GM19395 (cell line): ENCODE results near the gene SLC7A1.

Experiments used
- ATAC-seq: cut with Tn5 transposase; IDR thresholded peaks from one replicate; pipeline ENCODE4 v1.9.1; 2021; ENCODE audit warnings: mild to moderate bottlenecking, moderate library complexity; ENCODE audit not compliant: unreplicated experiment

SLC7A1 gene

DNA sequence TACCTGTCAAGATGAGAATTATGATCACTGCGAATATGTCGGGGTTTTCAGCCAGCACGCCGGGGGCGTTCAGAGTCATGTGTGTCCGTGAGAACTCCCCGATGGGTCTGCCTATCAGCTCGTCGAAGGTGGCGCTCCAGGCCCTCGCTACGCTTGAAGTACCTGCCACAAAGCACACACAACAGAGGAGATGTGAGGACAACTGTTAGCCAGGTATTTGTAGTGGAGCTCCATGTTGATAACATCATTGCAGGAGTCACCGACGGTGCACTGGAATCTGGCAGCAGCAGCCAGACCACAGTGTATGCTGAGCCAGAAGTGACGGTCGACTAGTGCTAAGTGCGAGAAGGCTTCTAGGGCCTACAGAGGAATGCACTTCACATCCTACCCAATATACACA lies 62.7 kb downstream of the SLC7A1 start:
- ATAC-seq = no peak

- no peak for ATAC-seq
These were observed 63.4 kb downstream of the SLC7A1 start for GRCh38 chr13:29532116-29532515.

GRCh38 chr13:29530901-29531300 lies 64.6 kb downstream of the SLC7A1 start:
- no peak for ATAC-seq

DNA sequence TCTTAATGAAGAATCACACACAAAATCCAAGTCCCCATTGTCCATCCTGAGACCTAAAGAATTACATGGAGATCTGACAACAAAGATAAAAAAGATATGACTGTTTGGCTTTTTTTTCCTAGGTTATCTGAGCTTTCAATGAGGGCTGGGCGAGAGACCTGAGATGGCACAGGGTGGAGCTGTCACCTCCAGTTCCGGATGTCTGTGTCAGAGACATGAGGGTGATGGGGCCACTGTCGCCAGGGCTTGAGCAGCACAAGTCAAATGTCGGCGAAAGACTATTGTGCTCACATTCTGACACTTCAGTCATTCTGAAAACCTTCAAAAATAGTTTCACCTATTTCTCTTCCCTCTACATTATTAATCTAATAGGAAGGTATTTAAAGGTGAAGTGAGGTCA lies 65.7 kb downstream of the SLC7A1 start:
- no peak for ATAC-seq

DNA sequence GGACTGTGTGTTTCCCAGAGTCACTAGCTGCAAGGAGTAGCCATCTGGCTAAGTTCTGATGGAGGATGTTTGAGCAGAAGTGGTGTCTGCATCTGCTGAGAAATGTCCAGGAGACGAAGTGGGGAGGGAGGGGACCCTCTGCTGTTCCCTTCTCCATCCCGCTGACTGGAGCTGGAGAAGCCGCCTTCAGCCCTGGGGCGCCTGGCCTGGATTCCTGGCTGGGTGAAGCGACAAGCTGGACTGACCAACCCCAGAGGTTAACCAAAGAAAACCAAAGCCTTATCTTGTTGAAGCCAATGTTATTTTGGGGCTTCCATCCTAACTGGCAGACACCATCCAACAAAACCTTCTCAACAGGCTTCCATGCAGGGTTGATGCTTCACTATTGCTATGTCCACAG lies 67.6 kb downstream of the SLC7A1 start:
- ATAC-seq = no peak

- no peak for ATAC-seq
These were observed 68.0 kb downstream of the SLC7A1 start for GRCh38 chr13:29527511-29527910.

DNA sequence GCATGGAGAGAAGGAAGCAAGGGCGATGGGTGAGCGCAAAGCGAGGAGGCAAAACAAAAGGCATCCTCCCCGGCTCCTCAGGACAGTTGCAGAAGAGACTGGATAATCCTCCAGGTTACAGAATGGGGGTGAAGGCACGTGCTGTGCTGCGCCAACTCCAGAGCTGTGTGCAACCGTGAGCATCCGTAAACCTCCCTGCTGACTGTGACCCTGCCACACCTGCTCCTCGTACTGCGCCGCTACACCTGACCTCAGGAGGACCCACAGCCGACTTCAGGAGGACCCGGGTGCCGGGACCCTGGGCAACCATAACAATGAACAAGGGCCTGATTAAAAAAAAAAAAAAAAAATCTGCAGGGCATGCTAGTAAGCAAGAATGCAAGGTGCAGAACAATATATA lies 68.7 kb downstream of the SLC7A1 start:
- ATAC-seq = no peak

DNA sequence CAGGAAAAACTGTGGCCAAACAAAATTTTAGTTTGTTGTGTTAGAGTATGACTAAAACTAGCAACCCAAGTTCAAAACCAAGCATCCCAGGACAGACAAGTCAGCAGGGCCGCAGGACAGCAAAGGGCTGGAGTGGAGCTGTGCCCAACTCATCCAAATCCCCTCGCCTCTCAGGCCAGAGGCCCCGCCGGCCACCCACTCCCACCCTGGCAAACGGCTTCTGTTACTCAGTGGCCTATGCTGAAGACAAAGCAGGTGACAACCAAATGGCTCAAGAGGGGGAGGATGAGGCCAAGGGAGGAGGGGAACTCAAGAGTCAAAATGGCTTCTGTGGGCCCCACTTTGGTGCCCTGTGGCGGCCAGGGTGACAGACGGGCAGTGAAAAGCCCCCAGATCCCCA lies 69.7 kb downstream of the SLC7A1 start:
- ATAC-seq = no peak

DNA sequence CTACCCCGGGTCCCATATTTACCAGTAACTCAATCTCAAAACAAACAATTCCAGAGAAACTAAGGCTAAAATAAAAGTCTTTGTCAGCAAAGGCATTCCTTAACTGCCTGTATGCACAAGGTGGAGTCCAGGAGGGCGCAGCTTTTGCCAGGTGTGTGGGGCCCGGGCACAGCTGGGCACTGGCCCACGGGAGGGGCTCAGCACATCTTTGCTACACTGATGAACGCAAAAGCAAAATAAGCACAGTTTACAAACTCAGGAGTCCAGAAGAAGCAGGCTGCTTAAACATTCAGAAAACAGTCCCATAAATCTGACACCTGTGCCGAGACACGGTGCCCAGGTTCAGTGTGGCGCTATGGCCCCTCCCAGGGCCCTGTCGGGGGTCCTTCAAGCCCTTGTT lies 70.8 kb downstream of the SLC7A1 start:
- no peak for ATAC-seq

DNA sequence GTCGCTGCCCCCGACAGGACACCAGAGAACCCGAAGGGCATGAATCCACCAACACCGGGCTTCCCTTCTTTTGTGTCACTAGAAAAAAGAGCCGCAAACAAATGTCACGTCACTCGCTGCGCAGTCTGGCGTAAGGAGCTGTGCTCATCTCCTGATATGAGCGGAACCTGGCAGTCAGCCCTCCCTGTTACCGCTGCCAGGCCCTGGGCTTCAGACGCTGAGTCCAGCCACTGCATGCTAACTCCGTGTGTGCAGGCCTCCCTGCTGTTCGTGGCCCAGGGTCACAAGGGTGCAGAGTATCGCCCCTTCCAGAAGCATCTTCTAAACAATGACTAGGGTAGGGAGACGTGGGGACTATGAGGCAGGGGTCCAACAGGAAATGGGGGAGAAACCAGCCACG lies 71.3 kb downstream of the SLC7A1 start:
- ATAC-seq = no peak

GRCh38 chr13:29523199-29523961 lies 72.1 kb downstream of the SLC7A1 start:
- no peak for ATAC-seq

DNA sequence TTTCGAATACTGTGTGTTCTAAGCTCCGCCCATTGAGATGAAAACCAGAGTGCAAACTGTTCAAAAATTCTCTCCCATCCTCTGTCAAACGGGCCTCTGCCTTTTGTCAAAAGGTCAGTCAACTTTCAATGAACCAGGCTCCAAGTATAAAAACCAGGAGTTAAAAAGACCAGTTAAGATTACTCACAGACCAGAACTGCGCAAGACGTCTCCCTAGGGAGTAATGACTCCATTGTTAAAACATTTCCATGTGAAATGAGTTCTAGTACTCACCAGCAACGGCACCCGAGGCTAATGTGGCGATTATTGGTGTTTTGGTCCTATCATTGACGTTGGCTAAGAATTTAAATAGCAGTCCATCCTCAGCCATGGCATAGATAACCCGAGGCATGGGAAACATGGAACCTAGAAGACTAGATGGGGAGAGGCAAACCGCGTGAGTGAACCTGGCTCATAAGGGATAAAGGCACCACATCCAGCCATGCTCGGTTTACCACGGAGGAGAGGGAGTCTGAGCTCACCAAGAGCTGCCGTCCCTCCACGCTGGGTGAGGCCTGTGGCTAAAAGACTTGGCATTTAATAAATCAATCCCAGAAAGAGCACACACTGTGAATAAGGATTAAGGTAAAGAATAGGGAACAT lies 73.3 kb downstream of the SLC7A1 start:
- no peak for ATAC-seq

GRCh38 chr13:29521336-29521735 lies 74.2 kb downstream of the SLC7A1 start:
- no peak for ATAC-seq

DNA sequence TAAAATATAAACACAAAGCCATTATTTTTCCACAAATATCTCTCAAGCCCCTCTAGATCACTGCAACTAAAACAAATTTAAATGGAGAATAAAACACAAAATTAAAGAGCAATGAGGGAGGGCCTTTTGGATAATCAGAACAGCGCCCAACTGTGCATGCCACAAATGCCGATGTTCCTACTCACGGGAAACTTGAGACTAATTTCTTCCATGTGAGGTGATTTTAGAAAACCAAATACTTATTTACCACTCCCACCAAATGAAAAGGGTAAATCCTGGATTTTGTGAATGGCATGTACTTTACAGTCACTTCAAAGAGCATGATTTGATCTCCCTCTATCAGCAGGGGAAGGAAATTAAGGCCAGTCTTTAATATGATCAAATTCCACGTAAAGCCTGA lies 74.8 kb downstream of the SLC7A1 start:
- no peak for ATAC-seq

DNA sequence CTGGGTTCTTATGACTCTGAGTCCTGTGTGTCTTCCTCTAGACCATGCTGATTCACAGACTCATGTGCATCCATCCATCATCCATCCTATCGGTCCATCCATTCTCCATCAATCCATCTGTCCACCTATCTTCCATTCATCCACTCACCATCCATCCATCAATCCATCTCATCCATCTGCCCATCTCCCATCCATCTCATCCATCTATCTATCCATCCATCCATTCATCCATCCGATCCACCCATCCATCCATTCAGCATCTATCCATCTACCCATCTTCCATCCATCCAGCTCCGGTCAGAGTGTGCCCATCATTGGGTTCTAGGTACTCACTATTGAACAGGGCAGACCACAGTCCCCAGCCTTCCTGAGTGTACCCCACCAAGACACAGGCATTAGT lies 75.6 kb downstream of the SLC7A1 start:
- no peak for ATAC-seq

DNA sequence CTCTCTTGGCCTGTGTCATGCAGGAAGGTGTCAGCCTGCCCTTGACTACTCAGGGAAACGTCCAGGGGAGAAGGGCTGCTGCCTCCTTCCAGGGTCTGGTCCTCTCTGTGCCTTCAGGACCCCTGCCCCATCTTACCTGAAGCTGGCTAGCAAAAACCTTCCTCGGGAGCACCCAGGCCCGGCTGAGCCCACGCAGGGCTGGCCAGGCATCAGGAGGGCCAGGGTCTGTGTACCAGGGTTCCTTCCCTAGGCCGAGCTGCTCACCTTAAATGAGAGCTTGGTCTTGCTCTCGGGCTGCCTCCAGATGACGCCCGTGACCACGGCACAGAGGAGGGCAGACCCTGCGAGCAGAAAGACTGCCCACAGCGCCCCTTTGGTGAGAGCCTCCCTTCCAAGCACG lies 78.6 kb downstream of the SLC7A1 start:
- no peak for ATAC-seq

- no peak for ATAC-seq
These were observed 79.5 kb downstream of the SLC7A1 start for GRCh38 chr13:29516012-29516411.

- no peak for ATAC-seq
These were observed 80.1 kb downstream of the SLC7A1 start for GRCh38 chr13:29515372-29515771.

DNA sequence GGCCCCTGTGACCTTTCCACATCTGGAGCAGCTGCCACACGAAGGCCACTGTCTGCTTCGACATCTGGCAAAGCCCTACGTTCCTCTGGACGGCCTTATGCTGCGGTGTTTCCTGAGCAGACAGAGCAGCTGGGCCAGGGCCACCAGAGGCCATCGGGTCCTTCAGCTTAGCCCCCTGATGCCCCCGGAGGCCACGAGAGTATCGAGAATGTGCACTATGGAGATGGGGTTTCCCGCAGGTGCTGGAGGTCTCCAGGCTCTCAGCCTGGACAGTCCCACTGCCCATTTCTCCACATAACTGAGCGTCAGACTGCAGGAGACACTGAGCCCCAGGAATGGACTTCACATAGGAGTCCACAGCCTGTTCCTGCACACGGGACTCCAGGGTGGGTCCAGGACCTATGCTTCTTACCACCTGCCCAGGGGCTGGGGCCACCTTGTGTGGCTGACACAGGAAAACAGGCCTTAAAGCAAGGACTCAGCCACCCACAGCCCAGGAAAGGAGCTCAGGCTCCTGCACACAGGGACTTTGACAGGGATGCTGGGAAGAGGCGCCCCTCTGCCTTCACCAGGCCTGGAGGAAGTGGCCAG lies 80.7 kb downstream of the SLC7A1 start:
- ATAC-seq = no peak

DNA sequence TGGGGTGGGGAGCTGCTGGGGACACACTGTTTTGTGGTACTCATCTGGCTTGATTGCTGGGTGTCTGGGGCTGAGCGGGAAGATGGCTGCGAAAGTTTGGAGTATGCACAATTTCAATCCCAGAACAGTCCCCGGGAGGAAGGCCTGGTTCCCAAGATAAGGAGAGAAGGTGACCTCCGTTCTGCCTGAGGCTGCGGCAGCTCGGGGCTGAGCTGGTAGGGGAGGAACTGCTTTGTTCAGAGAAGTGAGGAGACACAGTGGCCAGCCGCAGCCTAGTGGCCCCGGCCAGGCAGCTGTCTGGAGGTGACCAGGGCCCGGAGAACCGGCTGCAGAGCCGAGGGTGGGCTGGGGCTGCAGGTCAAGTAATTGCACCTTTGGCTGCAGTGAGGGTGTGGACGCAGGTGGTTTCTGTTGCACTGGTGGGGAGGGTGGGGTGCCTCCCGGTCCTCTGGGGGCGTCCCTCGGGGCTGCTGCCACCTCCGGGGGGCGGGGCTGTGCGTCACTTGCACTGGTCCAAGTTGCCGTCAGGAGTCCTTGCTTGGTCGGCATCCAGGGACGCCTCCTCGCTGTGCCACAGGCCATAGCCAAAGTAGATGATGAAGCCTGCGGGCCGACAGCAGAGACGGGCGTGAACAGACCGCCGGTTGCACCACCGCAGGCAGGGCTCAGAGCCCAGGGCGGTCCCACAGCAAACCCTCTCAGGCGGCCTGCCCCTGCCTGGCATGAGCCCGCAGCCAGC lies 81.3 kb downstream of the SLC7A1 start:
- no peak for ATAC-seq
